HEK293 (cell line): ENCODE results near the gene PIGQ.

Experiments used
- CTCF ChIA-PET: fragments of 350-600 bp; formaldehyde crosslinking; extraction: SDS; loops from one replicate; lab custom pipeline; 2021; ENCODE audit warnings: antibody characterized with exemption; lab: Yijun Ruan, JAX
- POLR2A ChIA-PET: fragments of 300-600 bp; formaldehyde crosslinking; extraction: SDS; loops from one replicate; lab custom pipeline; 2020; ENCODE audit warnings: antibody characterized with exemption, inconsistent platforms; lab: Yijun Ruan, JAX
- H3K27ac ChIP-seq: fragments of 200-500 bp; sonication (Bioruptor generic); 2 replicates; pipeline ENCODE4 v1.5.1; 2014; ENCODE audit warnings: low read depth, low read length, control low read depth, inconsistent platforms; ENCODE audit errors: extremely low read depth
- H3K36me3 ChIP-seq, 2 experiments: fragments of 200-500 bp in 1 of 2; sonication (Bioruptor generic) in 1 of 2; 1 replicate in 1 of 2; 2 replicates in 1 of 2; pipeline ENCODE4 v1.5.1; 2014 to 2017; ENCODE audit warnings: inconsistent platforms in 2 of 2, low read length in 2 of 2; ENCODE audit not compliant: control insufficient read depth in 2 of 2, insufficient read depth in 1 of 2
- H3K4me1 ChIP-seq: fragments of 200-500 bp; sonication (Bioruptor generic); 2 replicates; pipeline ENCODE4 v1.5.1; 2014; ENCODE audit warnings: mild to moderate bottlenecking, low read length, inconsistent platforms; ENCODE audit not compliant: control insufficient read depth, insufficient read depth
- H3K4me3 ChIP-seq: 2 replicates; pipeline ENCODE4 v1.5.1; 2011; ENCODE audit warnings: low read depth, mild to moderate bottlenecking, control low read depth, low read length, moderate library complexity
- H3K9me3 ChIP-seq: fragments of 200-500 bp; sonication (Bioruptor generic); 2 replicates; pipeline ENCODE4 v1.5.1; 2014; ENCODE audit warnings: low read depth, low read length, inconsistent platforms; ENCODE audit not compliant: control insufficient read depth, insufficient read depth
- BCL11B ChIP-seq: fragments of 450-650 bp; formaldehyde crosslinking; IDR thresholded peaks from 2 replicates; pipeline ENCODE4 v1.5.1; 2016; ENCODE audit warnings: low read depth, missing biosample characterization, missing genetic modification characterization
- GLIS2 ChIP-seq: fragments of 450-650 bp; formaldehyde crosslinking; IDR thresholded peaks from 2 replicates; pipeline ENCODE4 v1.5.1; 2016; ENCODE audit warnings: missing biosample characterization, missing genetic modification characterization
- SCRT2 ChIP-seq: fragments of 450-650 bp; formaldehyde crosslinking; IDR thresholded peaks from 2 replicates; pipeline ENCODE4 v1.5.1; 2016; ENCODE audit warnings: missing biosample characterization, missing genetic modification characterization
- ZBTB17 ChIP-seq: fragments of 450-650 bp; formaldehyde crosslinking; IDR thresholded peaks from 2 replicates; pipeline ENCODE4 v1.5.1; 2016; ENCODE audit warnings: missing biosample characterization, missing genetic modification characterization
- ZFHX2 ChIP-seq: fragments of 450-650 bp; formaldehyde crosslinking; conservative IDR thresholded peaks from 2 replicates; pipeline ENCODE4 v1.5.1; 2016; ENCODE audit warnings: missing biosample characterization, missing genetic modification characterization
- ZNF157 ChIP-seq: fragments of 450-650 bp; formaldehyde crosslinking; IDR thresholded peaks from 2 replicates; pipeline ENCODE4 v1.5.1; 2016; ENCODE audit warnings: missing biosample characterization, missing genetic modification characterization
- ZNF335 ChIP-seq: fragments of 450-650 bp; formaldehyde crosslinking; conservative IDR thresholded peaks from 2 replicates; pipeline ENCODE4 v1.5.1; 2016; ENCODE audit warnings: missing biosample characterization, missing genetic modification characterization
- TF ChIP-seq, protein P1 (sequence below): fragments of 450-650 bp; formaldehyde crosslinking; IDR thresholded peaks from 2 replicates; pipeline ENCODE4 v1.5.1; 2017; ENCODE audit warnings: missing biosample characterization, missing genetic modification characterization
- TF ChIP-seq, protein P2 (sequence below): fragments of 450-650 bp; formaldehyde crosslinking; IDR thresholded peaks from 2 replicates; pipeline ENCODE4 v1.5.1; 2016; ENCODE audit warnings: missing biosample characterization, missing genetic modification characterization
- TF ChIP-seq, protein P3 (sequence below): fragments of 450-650 bp; formaldehyde crosslinking; optimal IDR thresholded peaks from 2 replicates; pipeline ENCODE3; 2016; ENCODE audit warnings: missing biosample characterization, mild to moderate bottlenecking, missing genetic modification characterization

Gene PIGQ

DNA sequence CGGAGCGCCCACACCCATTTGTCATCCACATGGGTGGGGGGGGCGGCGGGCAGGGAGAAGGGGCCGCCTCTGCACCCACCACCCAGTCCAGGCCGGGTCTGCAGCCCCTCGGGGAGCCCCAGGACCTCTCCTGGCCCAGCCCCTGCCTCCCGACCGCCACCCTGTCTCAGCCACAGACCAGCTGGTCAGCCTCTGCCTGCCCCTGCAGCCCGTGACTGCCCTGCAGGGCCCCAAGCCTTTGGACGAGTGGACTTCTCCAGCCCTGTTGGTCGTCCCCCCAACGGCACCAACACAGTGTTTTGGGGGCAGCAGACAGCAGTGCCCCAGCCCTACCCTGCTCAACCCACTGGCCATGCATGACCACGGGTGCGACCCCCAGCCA, 8.4 kb upstream of the PIGQ start:
- H3K4me1 ChIP-seq = peaks cover 2% of the 10 kb centered on the region; the same call in 1 of the 2 replicates
- no peaks in the 10 kb centered on the region for H3K36me3 ChIP-seq
- H3K4me3 ChIP-seq = no peak overlapping the region
- no peaks in the 10 kb centered on the region for H3K9me3 ChIP-seq
- no peak overlapping the region for H3K27ac ChIP-seq
- TF ChIP-seq GLIS2 (tag by site-specific recombination) = no peak
- TF ChIP-seq BCL11B = peak; percentile 32; the same call in 1 of the 2 replicates
- CTCF ChIA-PET = no interaction called here
- POLR2A ChIA-PET = no interaction called here

DNA sequence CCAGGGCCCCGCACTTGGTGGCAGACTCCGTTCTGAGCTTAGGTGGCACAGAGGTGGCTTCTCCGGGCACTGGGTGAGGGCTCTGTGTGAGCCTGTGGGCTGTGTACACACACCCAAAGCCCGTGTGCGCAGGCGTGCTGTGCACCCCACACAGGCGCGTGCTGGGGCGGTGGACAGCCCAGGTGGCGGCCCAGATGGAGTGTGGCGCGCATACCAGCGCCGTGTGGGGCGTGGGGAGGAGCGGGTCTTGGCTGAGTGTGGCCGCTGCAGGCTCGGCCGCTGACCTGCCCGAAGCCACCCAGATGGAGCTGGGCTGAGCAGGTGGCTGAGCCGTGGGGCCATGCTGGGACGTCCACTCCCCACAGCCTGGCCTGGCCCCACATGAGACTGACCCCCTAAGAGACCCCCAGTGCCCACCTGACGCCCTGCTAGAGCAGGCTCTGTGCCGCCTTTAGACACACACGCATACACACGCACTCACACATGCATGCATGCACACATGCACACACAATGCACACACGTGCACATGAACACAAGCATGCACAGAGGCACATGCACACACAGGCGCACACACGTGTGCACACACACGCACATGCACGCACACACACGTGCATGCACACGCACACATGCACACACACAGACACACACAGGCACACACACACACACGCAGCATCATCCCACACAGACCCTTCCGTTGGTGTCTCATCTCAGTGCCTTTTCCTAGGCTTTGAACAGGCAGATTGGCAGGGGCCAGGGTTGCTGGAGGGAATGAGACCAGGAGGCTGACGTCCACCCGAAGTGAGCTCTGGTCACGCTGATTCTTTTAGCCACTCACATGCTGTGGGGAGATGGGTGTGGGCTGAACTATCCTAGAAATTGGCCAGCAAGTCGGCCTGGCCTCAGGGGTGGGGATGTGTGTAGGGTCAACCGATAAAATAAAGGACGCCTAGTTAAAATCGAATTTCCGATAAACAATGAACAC, 7.5 kb upstream of the PIGQ start:
- Histone ChIP-seq H3K27ac (no peak overlapping the region), H3K4me3 (no peak overlapping the region), H3K4me1 (peaks cover 5% of the 10 kb centered on the region), H3K36me3 (no peaks in the 10 kb centered on the region), H3K9me3 (no peaks in the 10 kb centered on the region)
- CTCF ChIA-PET = interaction anchor here (1.1 kb wide), 1 partner anchor 142 kb away, joined by 4 read pairs; no protein-coding TSS in a partner anchor
- POLR2A ChIA-PET = interaction anchor here (0.6 kb wide), 1 partner anchor 22 kb away, joined by 3 read pairs; no protein-coding TSS in a partner anchor
- TF ChIP-seq BCL11B (0 out of 2 replicates have a peak, but pooled peaks have one; percentile 51), SCRT2 (tag by site-specific recombination) (peak; percentile 29; the same call in 1 of the 2 replicates), ZBTB17 (0 out of 2 replicates have a peak, but pooled peaks have one; percentile 34), ZFHX2 (tag by site-specific recombination) (peak; percentile 66; the same call in 1 of the 2 replicates), ZNF157 (tag by site-specific recombination) (no peak)
- TF ChIP-seq, protein P1, sequence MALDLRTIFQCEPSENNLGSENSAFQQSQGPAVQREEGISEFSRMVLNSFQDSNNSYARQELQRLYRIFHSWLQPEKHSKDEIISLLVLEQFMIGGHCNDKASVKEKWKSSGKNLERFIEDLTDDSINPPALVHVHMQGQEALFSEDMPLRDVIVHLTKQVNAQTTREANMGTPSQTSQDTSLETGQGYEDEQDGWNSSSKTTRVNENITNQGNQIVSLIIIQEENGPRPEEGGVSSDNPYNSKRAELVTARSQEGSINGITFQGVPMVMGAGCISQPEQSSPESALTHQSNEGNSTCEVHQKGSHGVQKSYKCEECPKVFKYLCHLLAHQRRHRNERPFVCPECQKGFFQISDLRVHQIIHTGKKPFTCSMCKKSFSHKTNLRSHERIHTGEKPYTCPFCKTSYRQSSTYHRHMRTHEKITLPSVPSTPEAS (tag by site-specific recombination) = peak; percentile 99
- TF ChIP-seq, protein P2, sequence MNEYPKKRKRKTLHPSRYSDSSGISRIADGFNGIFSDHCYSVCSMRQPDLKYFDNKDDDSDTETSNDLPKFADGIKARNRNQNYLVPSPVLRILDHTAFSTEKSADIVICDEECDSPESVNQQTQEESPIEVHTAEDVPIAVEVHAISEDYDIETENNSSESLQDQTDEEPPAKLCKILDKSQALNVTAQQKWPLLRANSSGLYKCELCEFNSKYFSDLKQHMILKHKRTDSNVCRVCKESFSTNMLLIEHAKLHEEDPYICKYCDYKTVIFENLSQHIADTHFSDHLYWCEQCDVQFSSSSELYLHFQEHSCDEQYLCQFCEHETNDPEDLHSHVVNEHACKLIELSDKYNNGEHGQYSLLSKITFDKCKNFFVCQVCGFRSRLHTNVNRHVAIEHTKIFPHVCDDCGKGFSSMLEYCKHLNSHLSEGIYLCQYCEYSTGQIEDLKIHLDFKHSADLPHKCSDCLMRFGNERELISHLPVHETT (tag by site-specific recombination) = no peak
- TF ChIP-seq, protein P3, sequence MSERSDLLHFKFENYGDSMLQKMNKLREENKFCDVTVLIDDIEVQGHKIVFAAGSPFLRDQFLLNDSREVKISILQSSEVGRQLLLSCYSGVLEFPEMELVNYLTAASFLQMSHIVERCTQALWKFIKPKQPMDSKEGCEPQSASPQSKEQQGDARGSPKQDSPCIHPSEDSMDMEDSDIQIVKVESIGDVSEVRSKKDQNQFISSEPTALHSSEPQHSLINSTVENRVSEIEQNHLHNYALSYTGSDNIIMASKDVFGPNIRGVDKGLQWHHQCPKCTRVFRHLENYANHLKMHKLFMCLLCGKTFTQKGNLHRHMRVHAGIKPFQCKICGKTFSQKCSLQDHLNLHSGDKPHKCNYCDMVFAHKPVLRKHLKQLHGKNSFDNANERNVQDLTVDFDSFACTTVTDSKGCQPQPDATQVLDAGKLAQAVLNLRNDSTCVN = peak; percentile 41

DNA sequence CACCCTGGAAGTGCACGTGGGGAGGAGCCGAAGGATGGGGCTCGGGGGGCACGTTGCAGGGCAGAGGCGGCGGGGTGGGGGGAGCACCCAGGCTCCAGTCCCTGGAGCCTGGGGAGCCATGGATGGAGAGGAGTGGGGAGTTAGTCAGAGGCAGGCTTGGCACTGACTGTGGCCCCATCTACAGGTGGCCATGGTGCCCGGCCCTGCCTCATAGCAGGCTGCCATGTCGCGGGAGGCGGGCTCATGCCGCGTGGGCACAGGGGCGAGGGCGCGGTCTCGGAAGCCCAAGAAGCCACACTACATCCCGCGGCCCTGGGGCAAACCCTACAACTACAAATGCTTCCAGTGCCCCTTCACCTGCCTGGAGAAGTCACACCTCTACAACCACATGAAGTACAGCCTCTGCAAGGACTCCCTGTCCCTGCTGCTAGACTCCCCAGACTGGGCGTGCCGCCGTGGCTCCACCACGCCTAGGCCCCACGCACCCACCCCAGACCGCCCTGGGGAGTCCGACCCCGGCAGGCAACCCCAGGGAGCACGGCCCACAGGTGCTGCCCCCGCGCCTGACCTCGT, 6.6 kb upstream of the PIGQ start:
- Histone ChIP-seq H3K4me3 (no peak overlapping the region), H3K27ac (no peak overlapping the region), H3K9me3 (no peaks in the 10 kb centered on the region), H3K36me3 (no peaks in the 10 kb centered on the region), H3K4me1 (peaks cover 5% of the 10 kb centered on the region)
- CTCF ChIA-PET = interaction anchor here (1.1 kb wide), 1 partner anchor 141 kb away, joined by 4 read pairs; no protein-coding TSS in a partner anchor
- TF ChIP-seq GLIS2 (tag by site-specific recombination) (0 out of 2 replicates have a peak, but pooled peaks have one; percentile 29), ZNF335 (tag by site-specific recombination) (no peak), SCRT2 (tag by site-specific recombination) (peak; percentile 27; the same call in 1 of the 2 replicates)
- POLR2A ChIA-PET = interaction anchor here (0.6 kb wide), 1 partner anchor 21 kb away, joined by 3 read pairs; no protein-coding TSS in a partner anchor
